GM12878 (cell line): ENCODE measurements around the gene B3GNT3. TPM values are rescaled to one million over a fixed set of nuclear protein-coding genes. Genes with fewer than 3 reads are reported as not detected.

Source experiments
- ATAC-seq: fragments of 200-7000 bp; cut with Tn5 transposase; 3 replicates; pipeline ENCODE4 v1.9.1; 2020; ENCODE audit warnings: mild to moderate bottlenecking, moderate library complexity
- BruUV-seq: library from RNA; stranded (reverse); fragments of 400-500 nt; replicated peaks from 2 replicates; lab custom pipeline; 2021; lab: Mats Ljungman, UMichigan
- CTCF ChIA-PET: fragments of 300-600 bp; sonication (Branson Sonifier 250); formaldehyde crosslinking; extraction: SDS; loops from one replicate; lab custom pipeline; 2021; ENCODE audit warnings: inconsistent platforms; lab: Yijun Ruan, JAX
- POLR2A ChIA-PET: fragments of 350-600 bp; formaldehyde crosslinking; extraction: SDS; loops from one replicate; lab custom pipeline; 2021; ENCODE audit warnings: inconsistent platforms; lab: Charles Lee
- RAD21 ChIA-PET: fragments of 300-600 bp; sonication (Branson Sonifier 250); formaldehyde crosslinking; loops from one replicate; lab custom pipeline; 2023; ENCODE audit warnings: antibody characterized with exemption; ENCODE audit not compliant: unreplicated experiment; lab: Charles Lee
- SMC1A ChIA-PET: fragments of 300-600 bp; sonication (Branson Sonifier 250); formaldehyde crosslinking; loops from one replicate; lab custom pipeline; 2023; ENCODE audit not compliant: unreplicated experiment, uncharacterized antibody; lab: Charles Lee
- DNase-seq: peaks from one replicate; pipeline ENCODE4 v3.0.0-alpha.2; 2011; ENCODE audit warnings: low read depth, low spot score
- FAIRE-seq: peaks from 3 replicates; lab custom pipeline; 2011; peaks lifted over from hg19 to GRCh38; lab: Jason Lieb, UNC
- H2AFZ ChIP-seq: 2 replicates; pipeline ENCODE4 v1.6.0; 2011; ENCODE audit warnings: low read depth, low read length, control low read depth; ENCODE audit not compliant: control insufficient read depth
- H3K27ac ChIP-seq: 2 replicates; pipeline ENCODE4 v1.5.1; 2011; ENCODE audit warnings: control low read depth; ENCODE audit not compliant: control insufficient read depth, insufficient read depth
- H3K27me3 ChIP-seq, 2 experiments: replicated peaks in 1 of 2; 2 replicates each; pipeline versions ENCODE4 v1.6.0 to v1.6.1; 2011; ENCODE audit warnings: low read length in 1 of 2; ENCODE audit not compliant: control insufficient read depth in 2 of 2, insufficient read depth in 2 of 2
- H3K36me3 ChIP-seq, 2 experiments: 2 replicates each; pipeline ENCODE4 v1.5.1; 2011; ENCODE audit warnings: low read length in 1 of 2; ENCODE audit not compliant: control insufficient read depth in 2 of 2, insufficient read depth in 2 of 2
- H3K4me1 ChIP-seq: 2 replicates; pipeline ENCODE4 v1.6.1; 2011; ENCODE audit warnings: mild to moderate bottlenecking, low read length, moderate library complexity, mixed read lengths; ENCODE audit not compliant: control insufficient read depth, insufficient read depth
- H3K4me2 ChIP-seq: 2 replicates; pipeline ENCODE4 v1.6.0; 2011; ENCODE audit warnings: control low read depth; ENCODE audit not compliant: control insufficient read depth, insufficient read depth
- H3K4me3 ChIP-seq: fragments of 200-600 bp; sonication (generic); 2 replicates; pipeline ENCODE4 v1.5.1; 2016
- H3K79me2 ChIP-seq: 2 replicates; pipeline ENCODE4 v1.6.0; 2011; ENCODE audit warnings: low read length; ENCODE audit not compliant: control insufficient read depth, insufficient read depth
- H3K9ac ChIP-seq: 2 replicates; pipeline ENCODE4 v1.8.0; 2011; ENCODE audit warnings: low read length, control low read depth, mixed read lengths; ENCODE audit not compliant: control insufficient read depth, insufficient read depth
- H3K9me3 ChIP-seq: replicated peaks from 3 replicates; pipeline ENCODE4 v1.5.1; 2011; ENCODE audit warnings: mild to moderate bottlenecking, low read length; ENCODE audit not compliant: control insufficient read depth, insufficient read depth
- H4K20me1 ChIP-seq: 2 replicates; pipeline ENCODE4 v1.6.0; 2011; ENCODE audit not compliant: control insufficient read depth, insufficient read depth
- ATF7 ChIP-seq: fragments of 450-650 bp; IDR thresholded peaks from 2 replicates; pipeline ENCODE4 v1.6.1; 2016; ENCODE audit warnings: low read depth, mild to moderate bottlenecking
- E2F8 ChIP-seq: fragments of 450-650 bp; IDR thresholded peaks from 2 replicates; pipeline ENCODE4 v1.6.1; 2018; ENCODE audit warnings: mild to moderate bottlenecking, low read depth, moderate library complexity; ENCODE audit not compliant: partially characterized antibody
- HCFC1 ChIP-seq: fragments of 150-350 bp; IDR thresholded peaks from 2 replicates; pipeline ENCODE4 v1.6.1; 2014; ENCODE audit warnings: low read length
- ZNF217 ChIP-seq: fragments of 450-650 bp; IDR thresholded peaks from 2 replicates; pipeline ENCODE4 v1.6.1; 2017; ENCODE audit warnings: antibody characterized with exemption, mild to moderate bottlenecking
- WGBS: methylation state at CpG from one replicate; pipeline ENCODE4 v1.1.6; 2016; ENCODE audit warnings: low lambda C conversion rate; ENCODE audit not compliant: insufficient replicate concordance, insufficient coverage; ENCODE audit errors: missing lambda C conversion rate; 5-methylcytosine and 5-hydroxymethylcytosine counted together
- in situ Hi-C: fragments of 300-500 bp; cut with MboI; formaldehyde crosslinking; loops from 9 replicates; pipeline ENCODE4 v1.14.3; 2018; ENCODE audit warnings: mixed read lengths
- intact Hi-C: fragments of 100-400 bp; cut with micrococcal nuclease; formaldehyde crosslinking; loops from one replicate; pipeline ENCODE4 v1.14.2; 2022; ENCODE audit not compliant: unreplicated experiment
- polyA plus RNA-seq, 11 experiments: library from polyadenylated mRNA; depleted of rRNA in 4 of 11; unstranded in 6 of 11; stranded (reverse) in 5 of 11; fragments of >200 nt; fragmentation: Nextera tagmentation in 4 of 11; fragmentation: Illumina TruSeq in 1 of 11; extraction: Ambion mirVana in 4 of 11; extraction: Trizol in 1 of 11; gene quantifications; 1 replicate in 1 of 11; 2 replicates in 10 of 11; pipeline versions ENCODE4 v1.2.1 to v1.2.3, GENCODE V29; 2011 to 2016; ENCODE audit warnings: inconsistent platforms in 2 of 11, missing spikeins in 2 of 11, low read depth in 1 of 11
- total RNA-seq, 4 experiments: library from RNA; depleted of rRNA in 3 of 4; stranded (reverse); fragments of >200 nt in 3 of 4; fragmentation: Illumina TruSeq in 1 of 4; extraction: Trizol in 1 of 4; gene quantifications; 2 replicates each; pipeline versions ENCODE4 v1.2.1 to v1.2.3, GENCODE V29; 2013 to 2021
- TF ChIP-seq, protein P1 (sequence below): fragments of 150-350 bp; IDR thresholded peaks from 2 replicates; pipeline ENCODE4 v1.6.1; 2014; ENCODE audit warnings: mild to moderate bottlenecking, low read depth, low read length

The B3GNT3 gene
- total and polyA plus RNA-seq, 10 of the 15 experiments (the other 5 are each of a cell fraction or from before 2014, with no cell fraction given) = not detected

- RAD21 ChIA-PET = no interaction called here
- intact Hi-C loops = no loop called here
- H3K9ac ChIP-seq = no peak overlapping the region
- no peak for DNase-seq
- CTCF ChIA-PET = interaction anchor here (1.6 kb wide), 1 partner anchor 189 kb away, joined by 3 read pairs; no protein-coding TSS in a partner anchor
- no peaks in the 10 kb centered on the region for H3K9me3 ChIP-seq
- H3K27me3 ChIP-seq = peaks cover 3 to 6% of the 10 kb centered on the region in 2 experiments; a peak in 3 of 4 replicates
- no peak overlapping the region for H3K4me3 ChIP-seq
- H2AFZ ChIP-seq = no peak overlapping the region
- ATAC-seq = no peak
- no peak overlapping the region for H3K27ac ChIP-seq
- H3K4me1 ChIP-seq = no peaks in the 10 kb centered on the region
- BruUV-seq = no TSS peak
- no peak overlapping the region for H3K4me2 ChIP-seq
- no peaks in the 10 kb centered on the region for H3K79me2 ChIP-seq
- no peaks in the 10 kb centered on the region for H3K36me3 ChIP-seq
- in situ Hi-C loops = no loop called here
- no peak for FAIRE-seq
- no peak for TF ChIP-seq ZNF217
- TF ChIP-seq E2F8 = no peak
- no peak for TF ChIP-seq HCFC1
- TF ChIP-seq ATF7 = no peak
- TF ChIP-seq, protein P1, sequence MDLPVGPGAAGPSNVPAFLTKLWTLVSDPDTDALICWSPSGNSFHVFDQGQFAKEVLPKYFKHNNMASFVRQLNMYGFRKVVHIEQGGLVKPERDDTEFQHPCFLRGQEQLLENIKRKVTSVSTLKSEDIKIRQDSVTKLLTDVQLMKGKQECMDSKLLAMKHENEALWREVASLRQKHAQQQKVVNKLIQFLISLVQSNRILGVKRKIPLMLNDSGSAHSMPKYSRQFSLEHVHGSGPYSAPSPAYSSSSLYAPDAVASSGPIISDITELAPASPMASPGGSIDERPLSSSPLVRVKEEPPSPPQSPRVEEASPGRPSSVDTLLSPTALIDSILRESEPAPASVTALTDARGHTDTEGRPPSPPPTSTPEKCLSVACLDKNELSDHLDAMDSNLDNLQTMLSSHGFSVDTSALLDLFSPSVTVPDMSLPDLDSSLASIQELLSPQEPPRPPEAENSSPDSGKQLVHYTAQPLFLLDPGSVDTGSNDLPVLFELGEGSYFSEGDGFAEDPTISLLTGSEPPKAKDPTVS = no peak
- TF ChIP-seq, all 136 proteins: peak for 0
- WGBS = 46% methylated on average over 14 of the region's 14 CpGs
- POLR2A ChIA-PET = no interaction called here
- SMC1A ChIA-PET = no interaction called here
- H4K20me1 ChIP-seq = no peaks in the 10 kb centered on the region
Observed at GRCh38 chr19:17795495-17795856, 538 bp downstream of the B3GNT3 start.
